Glomerular endothelial cell (primary cell): ENCODE measurements around the gene HMX3. TPM values are rescaled to one million over a fixed set of nuclear protein-coding genes. Genes with fewer than 3 reads are reported as not detected.

Source experiments
- DNase-seq: peaks from one replicate; pipeline ENCODE4 v3.0.0-alpha.2; 2011; ENCODE audit warnings: low read depth, low spot score; ENCODE audit errors: extremely low read depth
- total RNA-seq: library from RNA; depleted of rRNA; stranded (reverse); fragments of >200 nt; gene quantifications from 2 replicates; pipeline ENCODE4 v1.2.3, GENCODE V29; 2015

Gene HMX3
- total RNA-seq, 1 donor from 2014 or later, result not detected

DNA sequence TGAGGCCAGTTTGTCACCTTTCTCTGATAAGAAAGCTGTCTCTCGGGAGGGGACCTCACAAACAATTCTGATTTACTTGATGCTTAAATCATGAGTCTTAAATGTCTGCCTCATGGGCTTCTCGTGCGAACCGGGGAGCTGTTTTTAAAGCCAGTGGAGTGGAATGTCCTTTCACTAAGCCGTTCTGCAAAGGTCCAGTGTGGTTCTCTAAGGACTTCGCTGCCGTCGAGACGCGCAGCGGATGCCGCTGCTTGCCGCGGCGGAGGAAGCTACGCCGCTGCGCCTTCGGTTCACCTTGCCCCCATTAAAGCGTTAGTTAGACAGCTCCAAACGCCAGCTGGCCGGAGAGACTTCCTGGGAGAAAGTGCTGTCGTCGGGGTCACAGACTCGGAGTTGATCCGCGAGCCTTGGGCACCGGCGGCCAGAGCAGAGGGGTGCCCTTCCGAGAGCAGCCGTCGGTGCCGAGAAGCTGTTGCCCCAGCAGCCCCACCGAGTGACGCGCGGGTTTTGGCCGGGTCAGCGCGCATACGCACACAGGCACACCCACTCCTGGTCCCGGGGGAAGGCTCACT lies 1.3 kb upstream of the HMX3 start:
- no peak for DNase-seq

DNA sequence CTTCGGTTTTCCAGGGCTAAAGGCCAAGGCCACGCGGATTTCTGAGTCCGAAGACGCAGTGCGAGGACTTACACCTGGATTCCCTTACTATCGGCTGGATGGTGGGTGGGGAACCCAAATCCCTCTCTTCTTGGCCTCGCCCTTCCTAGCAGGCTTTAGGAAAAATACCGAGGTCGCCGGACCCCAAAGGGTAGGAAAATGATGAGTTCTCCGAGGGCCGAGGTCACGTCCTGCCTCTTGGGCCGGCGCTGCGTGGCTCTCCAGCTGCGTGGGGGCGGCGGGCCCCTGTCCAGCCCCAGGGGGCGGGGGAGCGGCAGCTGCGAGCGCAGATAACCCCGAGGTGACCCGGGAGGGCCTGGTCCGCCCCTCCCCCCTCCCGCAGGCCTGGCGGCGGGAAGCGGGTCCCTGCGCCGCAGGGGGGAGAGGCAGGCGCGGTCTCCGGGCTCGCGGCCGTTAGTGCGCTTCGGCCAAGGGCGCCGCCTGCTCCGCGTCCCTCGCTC lies 805 bp upstream of the HMX3 start:
- no peak for DNase-seq

GRCh38 chr10:123136221-123136805 lies 543 bp downstream of the HMX3 start:
- DNase-seq, result no peak

DNA sequence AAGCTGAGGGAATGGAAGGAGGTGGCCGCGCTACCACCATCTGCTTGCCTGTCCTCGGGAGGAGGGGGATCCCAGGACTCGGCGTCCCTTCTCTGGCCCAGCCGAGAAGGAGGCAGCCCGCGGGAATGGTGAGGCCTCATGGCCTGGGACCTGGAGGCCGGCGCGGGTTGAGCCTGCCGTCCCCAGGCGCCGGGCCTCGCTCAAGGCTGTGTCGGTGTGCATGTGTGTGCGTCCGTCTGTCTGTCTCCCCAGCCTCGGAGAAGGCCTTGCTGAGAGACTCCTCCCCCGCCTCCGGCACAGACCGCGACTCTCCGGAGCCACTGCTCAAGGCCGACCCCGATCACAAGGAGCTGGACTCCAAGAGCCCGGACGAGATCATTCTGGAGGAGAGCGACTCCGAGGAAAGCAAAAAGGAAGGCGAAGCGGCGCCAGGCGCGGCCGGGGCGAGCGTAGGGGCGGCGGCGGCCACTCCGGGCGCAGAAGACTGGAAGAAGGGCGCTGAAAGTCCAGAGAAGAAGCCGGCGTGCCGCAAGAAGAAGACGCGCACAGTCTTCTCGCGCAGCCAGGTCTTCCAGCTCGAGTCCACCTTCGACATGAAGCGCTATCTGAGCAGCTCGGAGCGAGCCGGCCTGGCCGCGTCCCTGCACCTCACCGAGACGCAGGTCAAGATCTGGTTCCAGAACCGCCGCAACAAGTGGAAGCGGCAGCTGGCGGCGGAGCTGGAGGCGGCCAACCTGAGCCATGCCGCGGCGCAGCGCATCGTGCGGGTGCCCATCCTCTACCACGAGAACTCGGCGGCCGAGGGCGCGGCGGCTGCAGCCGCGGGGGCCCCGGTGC lies 1.3 kb downstream of the HMX3 start:
- DNase-seq, result no peak

DNA sequence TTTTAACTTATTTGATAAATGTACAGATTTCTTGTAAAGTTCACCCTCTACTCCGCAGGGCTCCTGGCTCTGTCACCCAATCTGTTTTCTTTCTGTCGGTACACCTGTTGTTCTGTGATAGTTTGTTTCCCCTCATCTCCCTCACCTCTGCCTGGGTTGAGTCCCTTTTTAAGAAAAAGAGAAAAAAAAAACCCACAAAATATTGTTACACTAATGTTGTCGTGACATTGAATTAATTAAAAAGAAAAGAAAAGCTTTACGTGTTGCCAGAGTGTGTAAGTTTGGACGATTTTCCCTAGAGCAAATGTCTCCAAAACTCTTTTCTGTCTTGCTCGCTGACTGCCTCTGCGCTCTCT lies 3.4 kb downstream of the HMX3 start:
- no peak for DNase-seq

DNA sequence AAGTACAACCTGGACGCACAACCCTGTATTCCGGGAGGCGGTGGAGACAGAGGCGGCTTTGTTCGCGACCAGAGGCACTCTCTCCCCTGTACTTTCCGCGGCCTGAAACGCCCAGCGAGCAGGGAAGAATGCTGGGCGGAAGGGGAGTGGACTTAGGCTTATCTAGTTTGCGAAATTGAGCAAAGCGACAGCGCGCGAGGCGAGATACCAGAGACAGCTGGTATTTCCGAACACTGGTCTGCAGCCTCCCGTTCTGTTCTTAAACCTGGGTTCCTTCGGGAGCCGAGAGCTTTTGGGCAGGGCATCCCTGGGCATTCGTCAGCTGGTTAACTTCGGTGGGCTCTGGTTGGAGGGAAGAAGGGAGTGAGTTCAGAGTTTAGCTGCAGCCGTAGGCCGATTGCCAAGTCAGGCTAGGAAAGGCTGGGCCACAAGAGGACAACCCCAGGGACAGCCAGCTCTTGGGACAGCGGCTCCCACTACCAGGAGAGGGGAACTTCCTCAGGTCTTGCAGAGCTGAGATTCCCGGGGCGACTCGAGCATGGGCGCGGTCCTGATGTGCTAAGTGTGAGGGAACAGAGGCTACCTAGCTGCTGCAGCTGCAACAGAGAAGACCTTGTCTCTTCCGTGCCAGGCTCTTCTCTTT lies 3.9 kb downstream of the HMX3 start:
- DNase-seq, result no peak

DNA sequence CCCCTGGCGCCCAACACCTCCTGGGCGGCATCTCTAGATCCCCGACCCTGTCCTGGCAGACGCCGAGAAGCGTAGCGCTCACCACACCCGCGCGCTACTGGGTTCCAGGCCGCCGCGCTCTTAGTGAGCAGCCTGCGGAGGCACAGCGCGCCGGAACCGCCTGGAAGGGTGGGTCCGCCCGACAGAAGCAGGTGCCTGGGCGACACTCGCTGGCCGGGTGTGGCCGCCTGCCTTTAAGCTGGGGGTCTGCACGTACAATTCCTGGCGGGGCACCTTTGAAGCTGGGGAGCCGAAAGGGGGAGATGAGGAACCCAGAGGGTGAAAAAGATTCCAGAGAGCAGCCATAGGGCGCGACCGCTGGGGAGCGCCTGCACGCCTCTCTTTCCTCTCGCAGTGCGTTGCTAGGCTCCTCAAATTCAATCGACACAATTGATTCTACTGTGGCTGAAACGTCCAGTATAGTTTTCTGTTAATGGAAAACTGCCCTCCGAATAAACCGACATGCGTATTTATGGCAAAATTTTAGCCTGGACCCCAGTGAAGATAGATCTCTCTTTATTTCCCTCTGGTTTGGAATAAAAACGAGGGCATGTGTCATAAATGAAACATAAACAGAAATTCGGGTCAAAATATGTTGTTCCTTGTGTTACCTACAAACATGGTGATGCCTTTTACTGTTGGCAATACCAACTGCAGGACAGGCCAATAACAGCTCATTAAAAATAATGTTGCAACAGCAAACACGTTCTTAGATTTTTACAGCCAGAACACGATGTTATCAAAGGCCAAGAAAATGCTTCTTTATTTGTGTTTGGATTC lies 4.6 kb downstream of the HMX3 start:
- no peak for DNase-seq

- no peak for DNase-seq
These were observed 5.2 kb downstream of the HMX3 start for GRCh38 chr10:123140983-123141390.

DNA sequence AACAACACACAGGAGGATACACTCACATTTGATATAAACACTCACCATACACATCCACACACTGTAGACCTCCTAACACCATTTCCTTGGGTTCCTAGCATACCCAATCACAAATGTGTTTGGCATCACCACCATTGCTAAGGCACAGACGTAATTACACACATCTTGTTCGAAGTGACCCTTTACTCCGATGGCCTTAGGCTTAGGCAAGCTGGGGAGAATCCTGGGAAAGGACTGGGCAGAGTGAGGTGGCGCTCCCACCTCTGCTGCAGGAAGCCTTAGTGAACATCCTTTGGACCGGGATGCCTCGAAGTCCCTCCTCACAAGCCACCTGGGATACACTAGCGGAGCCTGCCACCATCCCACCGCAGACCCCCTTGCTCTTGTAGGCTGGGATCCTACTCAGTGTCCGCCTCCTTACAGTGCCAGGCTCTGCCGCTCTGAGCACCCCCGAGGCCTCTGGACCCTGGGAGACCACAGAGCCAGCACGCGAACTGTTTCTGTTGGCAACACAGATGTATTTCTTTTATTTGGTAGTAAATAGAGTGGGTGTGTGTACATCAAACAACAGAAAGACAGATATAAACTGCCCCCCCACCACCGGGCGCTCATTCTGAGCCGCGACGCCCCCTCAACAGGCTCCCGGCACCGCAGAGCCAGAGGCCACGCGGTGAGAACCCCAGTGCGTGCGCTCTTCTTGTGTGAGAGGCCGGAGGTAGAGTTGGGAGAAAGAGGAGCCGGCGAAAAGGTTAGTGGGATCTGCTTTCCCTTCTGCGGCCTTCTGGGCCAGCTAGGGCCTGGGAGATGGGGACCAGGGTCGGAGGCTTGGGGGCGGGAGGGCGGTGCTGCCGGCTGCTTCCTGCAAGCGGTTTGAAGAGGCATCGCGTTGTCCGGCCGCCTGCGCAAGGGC lies 6.3 kb downstream of the HMX3 start:
- DNase-seq, result no peak

DNA sequence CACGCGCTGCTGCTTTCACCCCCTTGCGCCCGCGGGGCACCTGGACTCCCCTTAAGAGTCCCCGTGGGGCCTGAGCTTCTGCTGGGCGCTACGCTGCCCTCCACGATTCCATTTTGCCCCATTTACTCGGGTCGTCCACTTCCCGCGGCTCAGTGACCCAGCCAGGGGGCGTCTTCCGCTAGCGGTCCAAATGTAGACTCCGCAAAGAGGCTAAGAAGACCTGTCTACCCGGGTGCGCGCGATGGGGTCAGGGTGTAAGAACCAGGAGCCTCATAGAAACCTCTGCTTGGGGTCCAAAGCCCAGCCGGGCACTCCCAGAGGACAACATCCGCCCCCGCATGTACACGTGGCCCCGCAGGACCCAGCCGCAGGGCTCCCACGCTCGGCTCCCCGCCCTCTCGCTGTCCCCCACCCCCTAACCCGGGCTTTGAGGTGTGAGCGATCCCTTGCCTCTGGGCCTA lies 7.0 kb downstream of the HMX3 start:
- no peak for DNase-seq

DNA sequence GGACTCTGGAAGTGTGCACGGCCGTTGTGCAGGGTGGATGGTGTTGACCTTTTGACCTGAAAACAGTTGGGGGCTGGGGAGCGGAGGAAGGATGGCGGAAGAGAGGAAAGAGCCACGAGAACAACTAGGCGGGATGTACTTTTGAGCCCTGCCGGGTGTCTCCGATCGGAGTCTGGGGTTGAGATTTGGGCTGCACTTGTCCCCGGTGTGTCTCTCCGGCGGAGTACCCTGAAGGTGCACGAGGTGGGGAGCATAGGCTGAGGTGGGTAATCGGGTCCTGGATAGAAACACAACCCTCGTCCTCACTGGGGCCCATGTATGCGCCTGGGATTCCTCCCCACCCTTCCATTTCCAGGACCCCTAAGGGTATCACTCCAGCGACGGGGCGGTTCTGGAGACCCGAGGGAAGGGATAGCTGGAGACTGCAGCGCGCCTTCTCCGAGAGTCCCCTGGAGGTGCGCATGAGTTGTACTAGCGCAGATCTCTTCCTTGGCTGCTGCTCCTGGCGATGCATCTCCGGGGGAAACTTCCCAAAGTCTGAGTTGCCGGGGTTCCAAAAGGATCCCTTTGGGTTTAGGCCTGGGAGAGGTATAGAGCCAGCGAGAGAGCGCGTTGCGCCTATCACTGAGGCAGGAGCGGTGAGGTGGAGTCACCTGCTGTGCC lies 7.5 kb downstream of the HMX3 start:
- DNase-seq, result no peak

DNA sequence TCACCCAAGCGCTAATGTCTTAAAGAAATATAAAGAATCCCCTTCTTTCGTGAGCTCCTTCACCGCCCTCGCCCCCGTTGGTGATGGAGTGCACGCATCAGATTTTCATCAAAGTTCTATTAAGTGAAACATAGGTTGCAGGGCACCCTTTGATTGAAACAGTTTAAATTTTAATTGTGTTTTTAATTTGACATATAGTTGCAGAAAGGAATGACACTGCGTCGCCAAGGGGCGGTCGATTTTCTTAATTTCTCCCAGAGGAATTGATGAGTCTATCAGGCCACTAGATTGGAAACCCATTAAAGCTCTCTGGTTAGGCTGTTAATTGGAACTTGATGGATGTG lies 8.0 kb downstream of the HMX3 start:
- no peak for DNase-seq

DNA sequence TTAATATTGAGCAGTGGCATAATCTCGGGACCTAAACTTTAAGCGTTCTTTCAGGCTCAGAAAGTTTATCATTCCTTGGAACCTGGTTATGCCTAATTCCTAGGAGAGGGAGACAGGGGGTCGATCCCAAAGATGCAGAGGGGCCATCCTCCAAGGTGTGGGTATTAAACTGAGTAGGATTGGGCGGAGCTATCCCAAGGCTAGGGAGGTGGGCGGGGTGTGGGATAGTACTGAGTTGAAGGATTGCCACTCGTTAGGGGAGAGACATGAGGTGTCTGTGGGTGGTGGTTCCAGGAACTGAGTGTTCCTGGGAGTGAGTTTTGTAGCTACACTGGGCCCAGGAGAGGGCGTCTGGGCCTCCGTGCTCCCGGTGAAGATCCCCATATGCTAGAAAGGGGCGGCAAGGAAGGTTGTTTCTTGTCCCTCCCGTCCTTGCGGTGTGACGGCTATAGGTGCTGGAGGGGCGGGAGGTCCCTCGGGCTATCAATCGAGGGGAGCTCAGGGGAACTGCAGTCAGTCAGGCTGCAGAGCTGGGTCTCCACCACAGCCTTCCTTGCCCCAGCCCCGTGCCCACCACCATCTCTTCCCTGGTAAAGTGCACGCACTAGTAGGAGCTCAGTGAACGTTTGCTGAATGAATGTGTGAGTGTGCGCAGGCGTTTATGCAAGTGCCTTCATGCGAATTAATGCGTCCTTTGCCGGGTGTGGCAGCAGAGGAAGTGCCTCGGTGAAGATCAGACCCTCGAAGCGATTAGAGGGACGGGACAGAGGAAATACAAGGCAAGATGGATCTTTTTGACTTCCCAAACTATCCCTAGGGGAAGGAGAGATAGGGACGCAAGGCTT lies 9.1 kb downstream of the HMX3 start:
- no peak for DNase-seq

DNA sequence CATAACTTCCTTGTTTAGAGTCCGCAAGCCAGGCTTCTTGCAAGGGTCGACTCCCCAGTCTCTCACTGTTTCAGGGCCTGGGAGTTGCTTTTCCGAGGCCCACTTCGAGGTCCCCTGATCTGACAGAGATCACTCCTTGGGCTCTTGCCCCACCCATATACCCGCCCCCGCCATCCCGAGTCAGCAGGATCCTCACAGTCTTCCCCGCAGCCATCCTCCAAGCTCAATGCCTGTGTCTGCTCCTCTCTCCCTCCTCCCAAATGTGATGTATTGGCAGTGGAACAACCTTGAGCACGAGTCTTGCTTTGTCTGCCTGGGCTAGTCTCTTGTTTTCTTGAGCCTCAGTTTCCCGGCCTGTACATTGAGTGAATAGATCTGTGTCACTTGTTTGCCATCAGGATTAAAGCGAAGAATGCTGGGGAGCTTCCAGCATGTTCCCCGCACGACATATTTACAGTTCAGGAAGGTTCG lies 9.8 kb downstream of the HMX3 start:
- DNase-seq, result no peak

- DNase-seq, result no peak
These were observed 10.5 kb downstream of the HMX3 start for GRCh38 chr10:123146013-123146893.

DNA sequence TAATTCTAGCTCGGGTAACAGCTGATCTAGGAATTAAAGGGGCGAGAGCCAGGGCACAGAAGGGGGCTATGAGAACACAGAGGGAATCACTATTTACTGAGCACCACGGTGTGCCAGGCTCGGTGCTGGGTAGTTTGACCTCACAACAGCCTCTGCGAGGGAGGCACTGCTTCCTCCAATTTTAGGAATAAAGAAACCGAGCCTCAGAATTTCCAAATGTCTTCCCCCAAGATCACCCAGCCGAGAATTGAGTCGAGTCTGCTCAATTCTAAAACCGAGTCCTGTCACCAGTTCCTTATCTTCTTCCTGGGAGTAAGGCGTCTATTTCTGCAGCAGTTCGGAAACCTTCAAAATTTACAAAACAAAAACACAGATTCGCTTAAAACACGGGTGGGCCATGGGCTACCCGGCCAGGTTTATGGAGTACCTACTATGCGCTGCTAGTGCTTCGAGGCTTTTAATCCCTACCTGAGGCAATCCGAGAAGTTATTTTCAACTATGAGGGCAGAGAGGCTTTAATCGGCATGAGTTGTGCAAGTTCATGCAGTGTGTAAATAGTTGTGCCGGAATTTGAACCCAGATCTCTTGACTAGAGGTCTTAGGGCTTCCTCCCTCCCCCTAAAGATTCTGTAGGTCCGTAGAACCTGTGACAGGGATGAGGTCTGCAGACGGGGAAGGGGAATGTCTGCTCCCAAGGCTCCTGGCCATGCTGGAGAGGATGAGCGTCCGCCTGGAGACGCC lies 11.3 kb downstream of the HMX3 start:
- no peak for DNase-seq
